HepG2 (cell line): Measurements from ENCODE around the gene PPAN. TPM values are rescaled to one million over a fixed set of nuclear protein-coding genes. Genes with fewer than 3 reads are reported as not detected.
A peak's percentile ranks its signal among the peaks of the same experiment; 100 is the strongest.

ENCODE experiments used
- ATAC-seq: fragments of 200-7000 bp; cut with Tn5 transposase; 3 replicates; pipeline ENCODE4 v1.9.1; 2020; ENCODE audit warnings: mild to moderate bottlenecking, moderate library complexity
- BruUV-seq: library from RNA; stranded (reverse); fragments of 400-500 nt; replicated peaks from 2 replicates; lab custom pipeline; 2021; lab: Mats Ljungman, UMichigan
- CTCF ChIA-PET: fragments of 300-600 bp; formaldehyde crosslinking; extraction: SDS; loops from one replicate; lab custom pipeline; 2021; ENCODE audit warnings: low total read pairs, inconsistent platforms, low intra/inter-chr PET ratio; lab: Yijun Ruan, JAX
- POLR2A ChIA-PET: fragments of 350-600 bp; sonication (Branson Sonifier 250); formaldehyde crosslinking; loops from one replicate; lab custom pipeline; 2020; ENCODE audit warnings: antibody characterized with exemption, inconsistent platforms; lab: Yijun Ruan, JAX
- DNase-seq: peaks from one replicate; pipeline ENCODE4 v3.0.0-alpha.2; 2015; ENCODE audit warnings: low spot score
- FAIRE-seq: peaks from 3 replicates; lab custom pipeline; 2011; peaks lifted over from hg19 to GRCh38; lab: Jason Lieb, UNC
- H2AFZ ChIP-seq: one replicate; pipeline ENCODE4 v1.6.1; 2011; ENCODE audit warnings: low read length, inconsistent platforms
- H3K27ac ChIP-seq: fragments of 300-600 bp; 3 replicates; pipeline ENCODE4 v1.8.0; 2011; ENCODE audit warnings: mixed run types, mild to moderate bottlenecking, mixed read lengths, low read length, inconsistent platforms; ENCODE audit not compliant: insufficient read depth; ENCODE audit errors: extremely low read length
- H3K27me3 ChIP-seq, 2 experiments: fragments of 200-600 bp in 1 of 2; 2 replicates in 1 of 2; 3 replicates in 1 of 2; pipeline versions ENCODE4 v1.6.0 to v1.8.0; 2011; ENCODE audit warnings: low read length in 2 of 2, mild to moderate bottlenecking in 2 of 2, moderate library complexity in 2 of 2, inconsistent platforms in 1 of 2; ENCODE audit not compliant: insufficient read depth in 2 of 2, control insufficient read depth in 1 of 2
- H3K36me3 ChIP-seq, 2 experiments: fragments of 200-600 bp in 1 of 2; replicated peaks in 1 of 2; 2 replicates in 1 of 2; 3 replicates in 1 of 2; pipeline versions ENCODE4 v1.5.1 to v1.8.0; 2011; ENCODE audit warnings: low read length in 2 of 2, inconsistent platforms in 1 of 2; ENCODE audit not compliant: insufficient read depth in 2 of 2, control insufficient read depth in 1 of 2
- H3K4me1 ChIP-seq: 2 replicates; pipeline ENCODE4 v1.5.1; 2012; ENCODE audit warnings: low read length, inconsistent platforms; ENCODE audit not compliant: insufficient read depth
- H3K4me2 ChIP-seq: 2 replicates; pipeline ENCODE4 v1.6.0; 2011; ENCODE audit warnings: low read depth, low read length, inconsistent platforms
- H3K4me3 ChIP-seq, 3 experiments: fragments of 200-600 bp in 1 of 3; sonication (generic), shearing (Covaris generic) in 1 of 3; replicated peaks in 1 of 3; 2 replicates each; pipeline ENCODE4 v1.5.1; 2011 to 2016; ENCODE audit warnings: low read length in 3 of 3, inconsistent platforms in 2 of 3, low read depth in 2 of 3, mild to moderate bottlenecking in 2 of 3, control low read depth in 1 of 3, mixed read lengths in 1 of 3; ENCODE audit not compliant: insufficient read depth in 1 of 3
- H3K79me2 ChIP-seq: one replicate; pipeline ENCODE4 v1.6.1; 2011; ENCODE audit warnings: low read length, inconsistent platforms; ENCODE audit not compliant: insufficient read depth
- H3K9ac ChIP-seq: 2 replicates; pipeline ENCODE4 v1.6.0; 2011; ENCODE audit warnings: mild to moderate bottlenecking, low read depth, low read length, inconsistent platforms; ENCODE audit not compliant: insufficient read depth
- H3K9me3 ChIP-seq: 2 replicates; pipeline ENCODE4 v1.5.1; 2012; ENCODE audit warnings: mild to moderate bottlenecking, low read length
- H4K20me1 ChIP-seq: 2 replicates; pipeline ENCODE4 v1.6.0; 2011; ENCODE audit warnings: inconsistent platforms, mild to moderate bottlenecking, low read length, moderate library complexity; ENCODE audit not compliant: insufficient read depth
- AGO2 ChIP-seq: fragments of 200-400 bp; formaldehyde crosslinking; optimal IDR thresholded peaks from 2 replicates; pipeline ENCODE3; 2017; ENCODE audit warnings: mild to moderate bottlenecking, low read depth, low read length, moderate library complexity
- GPN1 ChIP-seq: sonication (generic); formaldehyde crosslinking; IDR thresholded peaks from 2 replicates; pipeline ENCODE4 v1.5.1; 2020; ENCODE audit warnings: missing genetic modification reagents, borderline replicate concordance
- whole genome bisulfite sequencing: methylation state at CpG from one replicate; pipeline ENCODE4 v1.1.6; 2017; ENCODE audit warnings: low lambda C conversion rate; 5-methylcytosine and 5-hydroxymethylcytosine counted together
- in situ Hi-C: cut with HindIII; loops from 2 replicates; pipeline ENCODE4 v1.10.0; 2017; ENCODE audit warnings: low pct_unique_long_range_greater_than_20kb; ENCODE audit not compliant: extremely low pct_ligation_motif_present
- intact Hi-C: fragments of 100-400 bp; cut with micrococcal nuclease; formaldehyde crosslinking; loops from one replicate; pipeline ENCODE4 v1.10.0; 2022; ENCODE audit not compliant: unreplicated experiment
- polyA plus RNA-seq, 8 experiments: library from polyadenylated mRNA; depleted of rRNA in 3 of 8; stranded (reverse) in 7 of 8; unstranded in 1 of 8; fragments of >200 nt; fragmentation: Illumina TruSeq in 4 of 8; extraction: Trizol in 4 of 8; gene quantifications; 2 replicates each; pipeline versions ENCODE4 v1.2.1 to v1.2.3, GENCODE V29; 2011 to 2016; ENCODE audit warnings: low read depth in 4 of 8, missing spikeins in 1 of 8, mixed read lengths in 1 of 8; ENCODE audit not compliant: insufficient read depth in 1 of 8
- total RNA-seq, 5 experiments: library from RNA; depleted of rRNA; stranded (reverse); fragments of >200 nt; fragmentation: Illumina TruSeq; extraction: Trizol; gene quantifications; 2 replicates each; pipeline ENCODE4 v1.2.3, GENCODE V29; 2016; ENCODE audit warnings: low read depth in 1 of 5
- TF ChIP-seq, protein P1 (sequence below): sonication (generic); formaldehyde crosslinking; IDR thresholded peaks from 2 replicates; pipeline ENCODE4 v1.5.1; 2020; ENCODE audit warnings: missing genetic modification reagents, mild to moderate bottlenecking, borderline replicate concordance

The PPAN gene
- total and polyA plus RNA-seq, 2 of the 13 experiments (the other 11 are each of a cell fraction or from before 2014, with no cell fraction given), result 36.2 to 41.9 TPM

DNA sequence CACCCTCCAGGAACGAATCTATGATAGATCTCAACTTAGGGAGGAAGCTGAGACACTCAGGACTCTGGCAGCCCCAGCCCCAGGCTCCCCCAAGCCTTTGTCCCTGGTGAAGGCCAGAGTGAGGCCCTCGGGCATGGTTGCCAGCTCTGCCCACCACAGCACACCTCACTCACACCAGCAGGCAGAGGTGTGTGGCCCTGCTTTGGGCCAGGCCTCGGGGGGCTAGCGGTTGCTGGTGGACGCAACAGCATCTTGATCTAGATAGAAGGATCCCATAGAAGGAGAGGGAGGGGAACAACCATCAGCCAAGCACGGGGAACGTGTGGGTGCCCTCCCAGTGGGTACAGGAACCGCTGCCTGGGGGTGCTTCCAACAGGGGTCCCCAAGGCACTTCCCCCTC is 51.9 kb downstream of the PPAN start:
- H2AFZ ChIP-seq, result no peak overlapping the region
- POLR2A ChIA-PET, result no interaction called here
- BruUV-seq, result no TSS peak
- H3K27ac ChIP-seq, result no peak overlapping the region
- 92% methylated on average over 7 of the region's 8 CpGs for whole genome bisulfite sequencing
- H3K4me1 ChIP-seq, result no peaks in the 10 kb centered on the region
- peaks cover 43 to 83% of the 10 kb centered on the region in 2 experiments for H3K36me3 ChIP-seq
- intact Hi-C loops, result no loop called here
- CTCF ChIA-PET, result no interaction called here
- no peaks in the 10 kb centered on the region for H3K27me3 ChIP-seq
- ATAC-seq (no peak; the same call in 2 of the 3 replicates), FAIRE-seq (no peak), DNase-seq (no peak)
- H3K79me2 ChIP-seq, result no peaks in the 10 kb centered on the region
- no peaks in the 10 kb centered on the region for H3K9me3 ChIP-seq
- TF ChIP-seq, protein P1, sequence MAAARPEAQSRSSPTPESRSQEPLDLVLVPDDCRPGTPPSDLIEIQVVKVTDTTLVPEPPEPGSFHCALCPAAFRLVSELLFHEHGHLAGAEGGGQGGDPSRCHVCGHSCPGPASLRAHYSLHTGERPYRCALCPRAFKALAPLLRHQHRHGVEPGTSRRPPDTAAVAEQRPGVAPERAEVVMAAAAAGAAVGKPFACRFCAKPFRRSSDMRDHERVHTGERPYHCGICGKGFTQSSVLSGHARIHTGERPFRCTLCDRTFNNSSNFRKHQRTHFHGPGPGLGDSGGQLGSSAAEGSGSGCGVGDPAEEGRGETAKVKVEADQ (CRISPR knock-in tag), result no peak
- peak; percentile 12 for TF ChIP-seq AGO2
- no peak overlapping the region for H3K9ac ChIP-seq
- H3K4me3 ChIP-seq, result no peak overlapping the region
- no peak overlapping the region for H3K4me2 ChIP-seq
- in situ Hi-C loops, result no loop called here
- H4K20me1 ChIP-seq, result no peaks in the 10 kb centered on the region

DNA sequence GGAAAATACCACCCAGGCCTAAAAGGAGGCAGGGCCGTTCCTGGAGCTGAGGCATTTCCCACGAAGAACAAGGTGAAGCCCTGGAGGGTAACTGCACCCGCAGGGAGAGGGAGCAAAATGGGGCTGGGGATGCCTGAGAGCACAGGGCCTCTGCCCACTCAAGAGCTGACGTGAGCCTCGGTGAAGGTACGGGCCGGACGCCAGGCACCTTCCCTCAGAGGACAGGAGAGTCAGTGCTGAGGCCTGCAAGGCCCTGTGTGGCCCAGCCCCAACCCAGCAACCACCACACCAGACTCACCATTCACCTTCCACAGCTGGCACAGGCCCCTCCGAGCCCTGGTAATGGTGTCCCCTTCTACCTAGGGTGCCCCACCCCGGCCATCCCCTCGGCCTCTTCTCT is 52.3 kb downstream of the PPAN start:
- no peak overlapping the region for H2AFZ ChIP-seq
- no peaks in the 10 kb centered on the region for H3K79me2 ChIP-seq
- ATAC-seq (no peak; the same call in 2 of the 3 replicates), FAIRE-seq (no peak), DNase-seq (no peak)
- no peaks in the 10 kb centered on the region for H3K9me3 ChIP-seq
- H3K4me3 ChIP-seq, result no peak overlapping the region
- no peak overlapping the region for H3K27ac ChIP-seq
- WGBS, result 97% methylated on average over 4 of the region's 11 CpGs
- intact Hi-C loops, result no loop called here
- ChIA-PET CTCF (no interaction called here), POLR2A (no interaction called here)
- TF ChIP-seq GPN1 (CRISPR knock-in tag) (no peak), AGO2 (peak; percentile 12)
- H3K9ac ChIP-seq, result no peak overlapping the region
- no peak overlapping the region for H3K4me2 ChIP-seq
- no peaks in the 10 kb centered on the region for H4K20me1 ChIP-seq
- in situ Hi-C loops, result no loop called here
- no peaks in the 10 kb centered on the region for H3K4me1 ChIP-seq
- no peaks in the 10 kb centered on the region for H3K27me3 ChIP-seq
- no TSS peak for BruUV-seq
- peaks cover 45 to 87% of the 10 kb centered on the region in 2 experiments for H3K36me3 ChIP-seq
